Bronchial epithelial cell (primary cell): ENCODE results near the gene RNF34. TPM values are rescaled to one million over a fixed set of nuclear protein-coding genes. Genes with fewer than 3 reads are reported as not detected.

Experiments
- DNase-seq: peaks from one replicate; pipeline ENCODE4 v3.0.0-alpha.2; 2010; ENCODE audit warnings: low read depth
- FAIRE-seq: peaks from 2 replicates; lab custom pipeline; 2011; peaks lifted over from hg19 to GRCh38; lab: Jason Lieb, UNC
- H3K27me3 ChIP-seq: 2 replicates; pipeline ENCODE4 v1.5.1; 2011; ENCODE audit warnings: low read length; ENCODE audit not compliant: control insufficient read depth, insufficient read depth
- H3K36me3 ChIP-seq: 2 replicates; pipeline ENCODE4 v1.5.1; 2011; ENCODE audit warnings: low read length; ENCODE audit not compliant: control insufficient read depth, insufficient read depth
- H3K4me3 ChIP-seq: 2 replicates; pipeline ENCODE4 v1.5.1; 2011; ENCODE audit warnings: mild to moderate bottlenecking, low read depth, low read length, control low read depth
- total RNA-seq: library from RNA; depleted of rRNA; stranded (reverse); fragments of >200 nt; gene quantifications from 2 replicates; pipeline ENCODE4 v1.2.1, GENCODE V29; 2014
- TF ChIP-seq, protein P1 (sequence below): IDR thresholded peaks from 2 replicates; pipeline ENCODE4 v1.5.1; 2011; ENCODE audit warnings: mild to moderate bottlenecking, moderate library complexity, low read length, control low read depth, inconsistent platforms; ENCODE audit not compliant: insufficient read depth, severe bottlenecking

Gene RNF34
- total RNA-seq, 1 donor from 2014 or later: 49.5 TPM

GRCh38 chr12:121397521-121397920 is 2.4 kb upstream of the RNF34 start:
- TF ChIP-seq, protein P1, sequence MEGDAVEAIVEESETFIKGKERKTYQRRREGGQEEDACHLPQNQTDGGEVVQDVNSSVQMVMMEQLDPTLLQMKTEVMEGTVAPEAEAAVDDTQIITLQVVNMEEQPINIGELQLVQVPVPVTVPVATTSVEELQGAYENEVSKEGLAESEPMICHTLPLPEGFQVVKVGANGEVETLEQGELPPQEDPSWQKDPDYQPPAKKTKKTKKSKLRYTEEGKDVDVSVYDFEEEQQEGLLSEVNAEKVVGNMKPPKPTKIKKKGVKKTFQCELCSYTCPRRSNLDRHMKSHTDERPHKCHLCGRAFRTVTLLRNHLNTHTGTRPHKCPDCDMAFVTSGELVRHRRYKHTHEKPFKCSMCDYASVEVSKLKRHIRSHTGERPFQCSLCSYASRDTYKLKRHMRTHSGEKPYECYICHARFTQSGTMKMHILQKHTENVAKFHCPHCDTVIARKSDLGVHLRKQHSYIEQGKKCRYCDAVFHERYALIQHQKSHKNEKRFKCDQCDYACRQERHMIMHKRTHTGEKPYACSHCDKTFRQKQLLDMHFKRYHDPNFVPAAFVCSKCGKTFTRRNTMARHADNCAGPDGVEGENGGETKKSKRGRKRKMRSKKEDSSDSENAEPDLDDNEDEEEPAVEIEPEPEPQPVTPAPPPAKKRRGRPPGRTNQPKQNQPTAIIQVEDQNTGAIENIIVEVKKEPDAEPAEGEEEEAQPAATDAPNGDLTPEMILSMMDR: no peak
- Histone ChIP-seq H3K27me3 (no peaks in the 10 kb centered on the region), H3K4me3 (no peak overlapping the region), H3K36me3 (no peaks in the 10 kb centered on the region)
- no peak for DNase-seq
- no peak for FAIRE-seq

- Histone ChIP-seq H3K4me3 (no peak overlapping the region), H3K27me3 (no peaks in the 10 kb centered on the region), H3K36me3 (no peaks in the 10 kb centered on the region)
- DNase-seq: no peak
- no peak for FAIRE-seq
- TF ChIP-seq, protein P1: no peak
Measured at GRCh38 chr12:121398355-121398754, 1.6 kb upstream of the RNF34 start.

DNA sequence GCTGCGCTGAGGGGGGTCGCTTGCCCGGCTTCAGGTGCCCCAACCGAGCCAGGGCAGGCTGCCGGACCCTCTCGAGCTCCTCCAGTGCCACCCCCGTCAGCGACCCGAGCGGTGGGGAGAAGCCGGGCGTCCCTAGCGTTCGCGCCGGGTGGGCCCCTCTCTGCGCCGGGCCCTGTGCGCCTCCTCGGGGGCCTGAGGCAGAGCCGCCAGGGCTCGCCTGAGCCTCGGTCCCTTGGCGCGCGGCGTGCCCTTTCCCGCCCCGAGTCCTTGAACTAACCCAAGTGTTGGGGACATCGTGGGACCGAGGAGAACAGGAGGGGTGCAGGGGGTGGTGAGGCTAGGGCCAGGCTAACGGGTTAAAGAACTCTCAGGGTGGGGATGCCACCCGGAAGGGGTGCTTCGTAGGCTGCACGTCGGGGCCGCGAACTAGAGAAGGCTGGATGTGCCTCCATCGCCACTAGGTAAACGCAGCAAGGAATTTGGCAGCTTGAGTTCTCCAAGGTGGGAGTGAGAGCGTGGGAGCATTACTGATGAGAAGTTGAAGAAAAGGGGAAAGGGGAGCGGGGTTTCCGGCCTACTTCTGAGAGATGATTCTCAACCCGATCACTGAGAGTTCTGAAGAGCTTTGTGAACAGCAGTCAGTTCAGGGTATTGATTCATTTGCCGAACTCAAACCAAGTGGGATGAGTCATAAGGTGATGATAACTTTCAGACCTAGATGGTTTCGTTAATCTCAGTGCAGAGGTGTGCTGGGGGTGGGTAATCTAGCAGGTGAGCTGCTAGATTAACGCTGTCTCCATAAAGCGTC is 618 bp downstream of the RNF34 start:
- TF ChIP-seq, protein P1: no peak
- Histone ChIP-seq H3K4me3 (peak overlapping the region; percentile 93), H3K36me3 (no peaks in the 10 kb centered on the region), H3K27me3 (no peaks in the 10 kb centered on the region)
- FAIRE-seq: no peak
- peak; percentile 85 for DNase-seq

- DNase-seq (no peak), FAIRE-seq (no peak)
- TF ChIP-seq, protein P1: no peak
- Histone ChIP-seq H3K36me3 (peaks cover 2% of the 10 kb centered on the region), H3K27me3 (no peaks in the 10 kb centered on the region), H3K4me3 (no peak overlapping the region)
Measured at GRCh38 chr12:121403721-121404120, 3.8 kb downstream of the RNF34 start.

GRCh38 chr12:121404734-121405133 is 4.8 kb downstream of the RNF34 start:
- Histone ChIP-seq H3K27me3 (no peaks in the 10 kb centered on the region), H3K36me3 (peaks cover 2% of the 10 kb centered on the region), H3K4me3 (no peak overlapping the region)
- TF ChIP-seq, protein P1: no peak
- no peak for FAIRE-seq
- DNase-seq: no peak
